Retinal pigment epithelial cell (primary cell): ENCODE measurements around the gene ARMS2.

Experiments used
- DNase-seq: peaks from one replicate; pipeline ENCODE4 v3.0.0-alpha.2; 2010; ENCODE audit warnings: low read depth
- H3K4me3 ChIP-seq: 2 replicates; pipeline ENCODE4 v1.5.1; 2011; ENCODE audit warnings: mild to moderate bottlenecking, low read length, control low read depth, moderate library complexity
- TF ChIP-seq, protein P1 (sequence below): conservative IDR thresholded peaks from 2 replicates; pipeline ENCODE4 v1.5.1; 2011; ENCODE audit warnings: low read depth, low read length, control low read depth, inconsistent platforms

The ARMS2 gene

GRCh38 chr10:122493761-122494160 is 39.3 kb downstream of the ARMS2 start:
- H3K4me3 ChIP-seq: no peak overlapping the region
- DNase-seq: no peak
- TF ChIP-seq, protein P1, sequence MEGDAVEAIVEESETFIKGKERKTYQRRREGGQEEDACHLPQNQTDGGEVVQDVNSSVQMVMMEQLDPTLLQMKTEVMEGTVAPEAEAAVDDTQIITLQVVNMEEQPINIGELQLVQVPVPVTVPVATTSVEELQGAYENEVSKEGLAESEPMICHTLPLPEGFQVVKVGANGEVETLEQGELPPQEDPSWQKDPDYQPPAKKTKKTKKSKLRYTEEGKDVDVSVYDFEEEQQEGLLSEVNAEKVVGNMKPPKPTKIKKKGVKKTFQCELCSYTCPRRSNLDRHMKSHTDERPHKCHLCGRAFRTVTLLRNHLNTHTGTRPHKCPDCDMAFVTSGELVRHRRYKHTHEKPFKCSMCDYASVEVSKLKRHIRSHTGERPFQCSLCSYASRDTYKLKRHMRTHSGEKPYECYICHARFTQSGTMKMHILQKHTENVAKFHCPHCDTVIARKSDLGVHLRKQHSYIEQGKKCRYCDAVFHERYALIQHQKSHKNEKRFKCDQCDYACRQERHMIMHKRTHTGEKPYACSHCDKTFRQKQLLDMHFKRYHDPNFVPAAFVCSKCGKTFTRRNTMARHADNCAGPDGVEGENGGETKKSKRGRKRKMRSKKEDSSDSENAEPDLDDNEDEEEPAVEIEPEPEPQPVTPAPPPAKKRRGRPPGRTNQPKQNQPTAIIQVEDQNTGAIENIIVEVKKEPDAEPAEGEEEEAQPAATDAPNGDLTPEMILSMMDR: no peak

GRCh38 chr10:122494173-122494820 is 39.8 kb downstream of the ARMS2 start:
- no peak overlapping the region for H3K4me3 ChIP-seq
- TF ChIP-seq, protein P1: no peak
- no peak for DNase-seq

GRCh38 chr10:122494833-122495232 is 40.4 kb downstream of the ARMS2 start:
- DNase-seq: no peak
- TF ChIP-seq, protein P1: no peak
- H3K4me3 ChIP-seq: no peak overlapping the region

DNA sequence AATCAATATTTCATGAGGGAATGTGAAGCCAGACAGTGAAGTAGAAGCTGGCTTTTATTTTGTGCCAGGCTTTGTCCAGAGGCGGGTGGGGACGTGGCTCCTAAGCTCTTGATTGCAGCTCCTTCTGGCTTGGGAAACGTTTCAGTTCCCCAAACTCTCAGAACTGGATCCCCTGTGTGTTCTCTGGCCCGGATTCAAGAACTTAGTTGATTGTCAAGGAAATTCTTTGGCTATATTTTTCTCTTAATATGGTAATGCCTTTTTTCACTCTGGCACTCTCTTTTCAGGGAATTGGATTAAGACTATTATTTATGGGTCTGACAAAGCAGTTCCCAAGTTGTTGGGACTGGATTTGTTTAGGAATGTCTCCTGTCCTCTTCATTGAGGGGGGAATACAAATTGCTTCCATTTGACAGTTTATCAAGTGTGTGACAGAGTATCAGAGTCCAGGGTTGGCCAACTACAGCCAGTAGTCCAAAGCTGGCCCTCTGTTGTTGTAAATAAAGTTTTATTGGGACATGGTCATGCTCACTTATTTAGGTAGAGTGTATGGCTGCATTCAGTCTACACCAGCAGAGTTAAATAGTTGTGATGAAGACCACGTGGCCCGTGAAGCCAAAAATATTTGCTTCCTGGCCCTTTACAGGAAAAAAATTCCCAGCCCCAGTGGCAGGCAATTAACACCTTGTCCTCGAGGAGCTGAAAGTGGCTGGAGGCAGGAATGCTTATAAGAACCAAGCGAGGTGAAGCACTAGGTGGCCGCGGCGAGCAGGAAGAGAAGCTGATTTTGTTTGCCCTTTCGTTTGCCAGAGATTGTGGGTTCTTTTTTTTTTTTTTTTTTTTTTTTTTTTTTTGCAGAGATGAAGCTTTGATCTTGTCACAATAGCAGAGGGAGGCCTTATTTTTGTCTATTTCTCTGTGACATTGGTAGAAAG is 41.2 kb downstream of the ARMS2 start:
- H3K4me3 ChIP-seq: no peak overlapping the region
- TF ChIP-seq, protein P1: no peak
- DNase-seq: no peak

DNA sequence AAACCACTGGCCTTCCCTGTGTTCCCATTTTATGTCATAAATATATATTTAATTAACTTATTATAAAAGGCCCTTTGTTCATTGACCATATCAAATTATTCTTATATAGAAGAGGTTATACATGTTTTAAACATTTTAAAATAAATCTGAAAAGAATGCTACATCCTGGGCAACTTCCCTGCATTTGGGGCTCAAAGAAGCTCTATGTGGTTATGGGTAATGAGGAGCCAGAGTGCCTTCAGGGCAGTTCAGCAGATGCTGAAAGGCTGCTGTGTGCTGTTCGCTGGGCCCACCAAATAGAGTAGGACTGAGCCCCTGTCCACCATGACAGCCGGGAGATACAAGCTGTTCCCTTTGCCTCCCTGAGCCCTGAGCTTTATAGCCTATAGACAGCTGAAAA is 42.8 kb downstream of the ARMS2 start:
- TF ChIP-seq, protein P1: no peak
- no peak for DNase-seq
- no peak overlapping the region for H3K4me3 ChIP-seq

- H3K4me3 ChIP-seq: no peak overlapping the region
- TF ChIP-seq, protein P1: no peak
- DNase-seq: no peak
Measured at GRCh38 chr10:122498521-122498920, 44.1 kb downstream of the ARMS2 start.
